NCI-H1436 (cell line): ENCODE measurements around the gene ZNF358.

Experiments used
- DNase-seq: peaks from one replicate; lab custom pipeline; 2025; lab: John Stamatoyannopoulos, UW

The ZNF358 gene

GRCh38 chr19:7515645-7516151 lies at the start of gene ZNF358:
TSS of gene ZNF358 (plus strand) at chr19:7516103. CDS start at chr19:7519243, 3,140 bp downstream.
- DNase-seq = peak; percentile 59

DNA sequence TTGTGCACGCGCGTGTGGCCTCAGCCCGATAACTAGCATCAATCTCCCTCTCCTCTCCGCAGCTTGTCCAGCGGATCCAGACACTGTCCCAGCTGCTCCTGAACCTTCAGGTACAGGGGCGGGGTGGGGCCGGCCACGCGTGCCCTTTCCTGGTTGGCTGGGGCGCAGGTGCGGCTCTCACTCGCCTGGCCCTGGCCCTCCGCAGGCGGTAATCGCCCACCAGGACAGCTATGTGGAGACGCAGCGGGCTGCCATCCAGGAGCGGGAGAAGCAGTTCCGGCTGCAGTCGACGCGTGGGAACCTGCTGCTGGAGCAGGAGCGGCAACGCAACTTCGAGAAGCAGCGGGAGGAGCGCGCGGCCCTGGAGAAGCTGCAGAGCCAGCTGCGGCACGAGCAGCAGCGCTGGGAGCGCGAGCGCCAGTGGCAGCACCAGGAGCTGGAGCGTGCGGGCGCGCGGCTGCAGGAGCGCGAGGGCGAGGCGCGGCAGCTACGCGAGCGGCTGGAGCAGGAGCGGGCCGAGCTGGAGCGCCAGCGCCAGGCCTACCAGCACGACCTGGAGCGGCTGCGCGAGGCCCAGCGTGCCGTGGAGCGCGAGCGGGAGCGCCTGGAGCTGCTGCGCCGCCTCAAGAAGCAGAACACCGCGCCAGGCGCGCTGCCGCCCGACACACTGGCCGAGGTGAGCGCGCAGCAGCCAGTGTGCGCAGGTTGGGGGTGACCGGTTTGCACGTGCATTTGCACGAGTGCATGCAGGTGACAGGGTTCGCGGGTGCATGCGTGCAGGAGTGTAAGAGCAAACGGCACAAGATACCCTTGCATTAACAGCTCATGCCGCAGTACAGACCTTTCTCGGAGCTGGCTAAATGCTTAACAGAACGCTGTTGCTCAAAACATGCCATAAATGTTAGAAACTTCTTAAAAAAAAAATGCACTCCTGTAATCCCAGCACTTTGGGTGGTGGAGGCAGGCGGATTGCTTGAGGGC lies 48.6 kb upstream of the ZNF358 start:
- DNase-seq = no peak

DNA sequence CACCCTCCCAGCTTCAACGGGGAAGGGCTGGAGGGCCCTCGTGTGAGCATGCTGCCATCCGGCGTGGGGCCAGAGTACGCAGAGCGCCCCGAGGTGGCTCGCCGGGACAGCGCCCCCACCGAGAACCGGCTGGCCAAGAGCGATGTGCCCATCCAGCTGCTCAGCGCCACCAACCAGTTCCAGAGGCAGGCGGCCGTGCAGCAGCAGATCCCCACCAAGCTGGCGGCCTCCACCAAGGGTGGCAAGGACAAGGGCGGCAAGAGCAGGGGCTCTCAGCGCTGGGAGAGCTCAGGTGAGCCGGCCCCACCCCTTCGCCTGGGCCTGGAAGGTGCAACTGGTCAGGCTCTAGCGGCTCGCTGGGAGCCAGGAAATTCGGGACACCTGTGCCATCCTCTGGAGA lies 47.1 kb upstream of the ZNF358 start:
- no peak for DNase-seq

DNA sequence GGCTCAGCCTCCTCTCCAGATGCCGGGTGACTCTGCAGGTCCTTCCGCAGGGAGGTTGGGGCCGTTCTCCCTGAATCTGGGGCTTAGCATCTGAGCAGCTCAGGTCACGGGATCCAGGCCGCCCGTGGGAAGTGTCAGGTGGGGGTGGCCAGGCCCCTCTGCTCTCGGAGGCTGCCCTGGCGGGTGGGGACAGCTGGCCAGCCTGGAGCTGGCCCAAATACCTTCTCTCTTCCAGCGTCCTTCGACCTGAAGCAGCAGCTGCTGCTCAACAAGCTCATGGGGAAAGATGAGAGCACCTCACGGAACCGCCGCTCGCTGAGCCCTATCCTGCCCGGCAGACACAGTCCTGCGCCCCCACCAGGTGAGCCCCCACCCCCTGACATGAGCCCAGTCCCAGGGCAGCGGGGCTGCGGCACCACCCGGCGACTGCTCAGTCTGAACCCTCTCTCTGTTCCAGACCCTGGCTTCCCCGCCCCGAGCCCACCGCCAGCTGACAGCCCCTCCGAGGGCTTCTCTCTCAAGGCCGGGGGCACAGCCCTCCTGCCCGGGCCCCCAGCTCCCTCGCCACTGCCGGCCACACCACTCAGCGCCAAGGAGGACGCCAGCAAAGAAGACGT lies 46.1 kb upstream of the ZNF358 start:
- DNase-seq = no peak

DNA sequence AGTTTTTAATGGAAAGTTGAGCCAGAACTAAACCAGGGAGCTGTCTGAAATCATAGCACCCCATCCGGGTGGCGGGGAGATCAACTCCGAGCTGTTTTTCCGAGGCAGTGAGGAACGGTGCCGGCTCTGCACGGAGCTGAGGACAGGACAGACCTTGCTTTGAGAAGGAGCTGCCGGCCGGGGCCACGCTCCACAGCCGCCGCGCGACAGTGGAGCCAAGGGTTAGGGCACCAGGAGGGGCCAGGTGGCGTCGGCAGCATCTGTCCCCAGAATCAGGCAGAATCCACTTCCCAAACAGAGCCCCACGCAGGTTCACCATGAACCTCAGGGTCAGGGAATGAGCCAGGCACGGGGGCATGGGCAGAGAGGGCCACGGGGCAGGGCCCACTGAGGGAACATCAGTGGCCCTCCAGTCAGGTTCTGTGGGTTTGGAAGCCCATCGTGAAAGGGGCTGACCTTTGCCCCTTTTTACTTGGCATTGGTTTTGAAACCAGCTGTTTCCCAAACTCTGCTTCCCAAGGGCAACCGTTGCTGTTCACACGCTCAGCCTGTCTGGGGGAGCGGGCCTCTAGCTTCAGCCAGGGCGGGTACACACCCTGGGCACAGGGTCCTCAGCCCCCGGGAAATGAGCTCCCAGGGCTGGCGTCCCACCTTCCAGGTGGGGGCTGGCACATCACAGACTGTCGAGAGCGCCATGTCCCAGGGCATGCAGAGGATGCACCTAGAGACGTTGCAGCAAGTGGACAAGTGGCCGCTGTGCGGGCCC lies 45.2 kb upstream of the ZNF358 start:
- no peak for DNase-seq

DNA sequence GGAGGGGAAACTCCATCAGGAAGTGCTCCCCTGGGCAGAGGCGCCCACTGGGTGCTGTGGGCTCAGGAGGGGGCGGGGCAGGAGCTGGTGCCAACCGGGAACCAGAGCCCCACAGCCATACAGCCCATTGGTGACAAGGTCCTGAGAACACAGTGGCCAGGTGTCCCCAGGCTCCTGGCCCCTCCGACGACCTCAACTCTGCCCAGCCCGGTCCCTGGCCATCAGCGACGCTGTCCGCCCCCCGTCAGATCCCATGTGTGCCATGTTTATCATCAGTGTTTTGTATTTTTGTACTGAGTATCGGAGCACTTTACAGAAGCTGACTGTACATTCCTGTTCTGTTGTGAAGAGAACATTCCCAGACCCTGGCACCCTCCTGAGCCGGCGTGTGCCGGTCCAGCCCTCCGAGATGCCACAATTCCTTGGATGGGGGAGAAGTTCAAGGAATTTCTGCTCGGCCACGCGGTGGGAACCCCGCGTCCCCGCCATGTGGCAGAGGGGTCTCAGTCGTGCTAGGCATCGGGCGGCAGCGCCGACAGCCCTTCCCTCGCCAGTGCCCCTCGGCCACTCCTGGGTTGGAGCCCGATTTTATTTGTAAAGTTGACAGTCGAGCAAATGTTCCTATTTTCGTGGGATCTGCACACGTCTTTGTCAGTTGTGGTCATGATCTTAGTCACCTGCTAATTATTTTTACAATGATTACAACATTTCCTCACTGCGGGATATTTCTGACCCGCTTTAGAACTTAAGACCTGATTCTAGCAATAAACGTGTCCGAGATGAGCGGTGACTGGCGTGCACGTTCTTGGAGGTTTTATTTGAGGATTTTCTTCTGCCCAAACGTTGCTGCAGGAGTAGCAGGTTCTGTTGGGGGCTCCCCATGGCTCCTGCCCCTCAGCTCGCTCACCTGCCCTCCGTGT lies 43.9 kb upstream of the ZNF358 start:
- DNase-seq = no peak

- DNase-seq = no peak
Observed at GRCh38 chr19:7475665-7476064, 40.2 kb upstream of the ZNF358 start.

DNA sequence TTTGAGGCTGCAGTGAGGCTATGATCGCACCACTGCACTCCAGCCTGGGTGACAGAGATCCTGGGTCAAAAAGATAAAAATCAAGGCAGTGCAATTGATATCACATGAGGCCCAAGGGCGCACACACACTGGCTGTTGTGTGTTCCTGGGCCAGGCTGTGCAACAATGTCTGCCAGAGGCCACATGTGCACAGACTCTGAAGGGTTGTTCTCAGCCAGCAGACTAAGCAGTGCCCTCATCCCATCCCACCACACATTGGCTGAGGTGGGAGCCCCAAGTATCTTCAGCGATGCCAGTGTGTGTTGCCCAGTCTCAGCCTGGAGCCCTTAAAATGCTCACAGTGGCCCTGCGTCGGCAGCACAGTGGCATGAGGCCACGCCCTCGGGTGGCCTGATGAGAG lies 39.7 kb upstream of the ZNF358 start:
- no peak for DNase-seq

DNA sequence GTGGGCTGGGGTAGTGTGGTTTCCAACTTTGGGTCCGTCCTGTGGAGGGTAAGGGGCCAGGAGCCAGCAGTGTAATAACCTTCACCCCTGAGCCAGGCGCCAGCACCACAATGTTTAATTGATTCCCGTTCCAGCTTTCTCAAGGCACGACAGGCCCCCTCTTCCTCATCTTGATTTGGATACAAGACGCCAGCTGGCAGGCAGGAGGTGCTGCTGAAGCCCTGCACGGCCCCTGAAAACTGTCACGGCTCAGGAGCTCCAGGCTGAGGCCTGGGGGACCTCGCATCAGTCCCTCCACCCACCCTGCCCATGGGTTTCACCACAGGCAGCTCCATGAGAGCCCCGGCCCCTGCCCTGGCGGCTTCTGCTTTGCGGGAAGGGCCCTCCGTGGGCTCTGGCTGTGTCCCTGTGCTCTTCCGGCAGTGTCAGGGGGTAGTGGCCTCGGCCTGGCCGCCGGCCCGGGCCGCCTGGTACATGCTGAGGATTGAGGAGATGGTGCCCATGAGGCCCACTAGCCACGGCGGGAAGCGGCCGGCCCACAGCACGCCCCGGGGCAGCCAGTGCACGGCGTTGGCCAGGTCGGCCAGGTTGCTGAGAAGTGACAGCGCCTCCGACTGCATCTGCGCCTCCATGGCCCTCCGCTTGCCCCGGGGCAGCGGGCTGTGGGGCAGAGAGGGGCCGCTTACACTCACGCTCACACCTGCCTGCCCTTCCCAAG lies 39.0 kb upstream of the ZNF358 start:
- no peak for DNase-seq

GRCh38 chr19:7477758-7478157 lies 38.1 kb upstream of the ZNF358 start:
- no peak for DNase-seq

DNA sequence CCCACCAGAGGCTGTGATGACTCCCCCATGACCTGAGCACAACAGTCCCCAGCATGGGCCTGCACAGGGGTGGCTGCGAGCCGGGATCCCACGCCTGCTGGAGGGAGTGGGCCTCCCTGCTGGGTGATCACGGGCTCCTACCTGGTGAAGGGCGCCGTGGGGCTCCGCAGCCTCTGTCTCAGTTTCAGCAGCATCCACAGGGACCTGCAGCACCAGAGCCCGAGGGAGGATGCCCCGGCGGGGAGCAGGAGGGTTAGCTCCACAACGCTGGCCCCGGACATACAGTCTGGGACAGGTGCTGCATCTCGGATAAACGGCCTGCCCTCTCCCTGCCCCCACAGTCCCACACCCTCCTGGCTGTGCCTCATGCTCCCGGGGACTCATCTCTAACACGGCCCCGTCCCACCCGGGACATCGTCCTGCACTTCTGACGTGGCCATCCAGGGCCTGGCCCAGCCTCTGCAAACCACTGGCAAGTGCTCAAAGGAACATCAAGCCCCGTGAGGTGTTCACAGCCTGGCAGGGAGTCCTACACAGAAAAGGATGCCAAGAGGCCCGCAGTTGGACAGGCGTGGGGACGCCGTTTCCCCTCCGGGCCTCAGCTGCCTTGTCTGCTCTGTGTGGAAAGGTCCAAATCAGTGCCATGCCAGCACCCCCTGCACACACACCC lies 37.6 kb upstream of the ZNF358 start:
- no peak for DNase-seq

GRCh38 chr19:7478843-7479227 lies 37.1 kb upstream of the ZNF358 start:
- no peak for DNase-seq

- DNase-seq = no peak
Observed at GRCh38 chr19:7480222-7480969, 35.5 kb upstream of the ZNF358 start.

DNA sequence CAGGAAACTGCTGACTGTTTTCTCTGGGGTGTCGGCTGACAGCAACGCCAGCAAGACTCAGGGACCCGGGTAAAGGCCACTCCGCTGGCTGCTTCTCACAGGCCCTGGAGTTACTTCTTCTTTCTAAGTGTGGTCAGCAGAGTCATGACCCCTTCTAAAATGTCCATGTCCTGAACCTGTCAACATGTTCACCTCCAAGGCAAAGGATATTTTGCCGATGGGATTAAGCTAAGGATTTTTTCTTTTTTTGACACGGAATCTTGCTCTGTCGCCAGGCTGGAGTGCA lies 35.0 kb upstream of the ZNF358 start:
- DNase-seq = no peak

DNA sequence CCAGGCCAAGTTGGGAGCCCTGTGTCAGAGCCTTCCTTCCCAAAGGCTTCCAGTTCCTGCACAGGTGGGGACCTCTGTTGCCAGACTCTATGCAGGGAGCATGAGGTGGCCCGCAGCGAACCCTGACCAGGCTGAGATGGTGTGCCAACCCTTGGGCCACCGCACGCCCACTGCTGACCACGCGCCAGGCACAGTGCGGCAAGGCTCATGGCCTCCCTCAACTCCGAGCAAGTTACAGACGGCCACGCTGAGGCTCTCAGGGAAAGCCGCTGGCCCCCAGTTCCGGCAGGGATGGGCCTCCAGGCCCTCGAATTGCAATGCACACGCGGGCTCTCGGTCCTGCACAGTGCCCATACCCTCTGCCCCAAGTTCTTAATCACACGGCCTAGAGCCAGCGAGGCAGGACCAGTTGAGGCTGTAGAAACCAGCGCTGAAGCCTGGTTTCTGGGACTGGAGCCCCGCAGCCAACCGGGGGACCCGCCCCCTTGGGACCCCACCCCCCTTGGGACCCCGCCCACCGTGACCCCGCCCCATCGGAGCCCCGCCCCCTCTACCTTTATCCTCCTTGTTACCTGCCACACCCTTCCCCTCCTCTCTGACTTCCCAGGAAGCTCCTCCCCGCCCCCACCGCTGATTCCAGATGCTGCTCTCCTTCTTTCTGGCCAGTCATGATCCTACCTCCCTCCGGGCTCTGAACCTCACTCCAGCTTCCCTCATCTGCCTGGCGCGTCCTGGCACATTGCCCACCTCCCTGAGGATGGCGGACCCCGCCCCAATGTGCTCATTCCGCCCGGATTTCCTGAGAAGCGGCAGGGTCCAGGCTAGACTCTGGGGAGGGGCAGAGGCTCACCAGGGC lies 33.1 kb upstream of the ZNF358 start:
- DNase-seq = no peak

- DNase-seq = no peak
Observed at GRCh38 chr19:7483720-7484201, 32.1 kb upstream of the ZNF358 start.

DNA sequence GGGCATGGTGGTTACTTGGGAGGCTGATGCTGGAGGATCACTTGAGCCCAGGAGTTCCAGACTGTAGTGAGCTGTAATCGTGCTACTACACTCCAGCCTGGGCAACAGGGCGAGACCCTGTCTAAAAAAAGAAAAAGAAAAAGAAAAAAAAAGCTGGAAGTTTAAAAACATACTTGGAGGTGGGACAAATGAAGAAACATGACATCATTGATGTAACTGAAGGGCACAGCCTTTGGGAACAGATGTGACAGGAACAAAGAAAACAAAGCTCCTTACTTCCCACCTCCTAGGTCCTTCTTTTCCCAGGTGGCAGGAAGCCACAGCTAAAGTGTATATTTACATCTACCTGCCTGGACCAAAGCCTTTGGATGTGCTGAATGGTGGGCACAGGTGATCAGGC lies 29.0 kb upstream of the ZNF358 start:
- no peak for DNase-seq

GRCh38 chr19:7488736-7489353 lies 27.1 kb upstream of the ZNF358 start, which contains the start of gene PEX11G:
TSS of gene PEX11G (minus strand) at chr19:7489035. CDS start at chr19:7489010, 25 bp downstream.
- DNase-seq = peak; percentile 87
